Neural cell (in vitro differentiated cells): ENCODE results near the gene BLNK. TPM values are rescaled to one million over a fixed set of nuclear protein-coding genes. Genes with fewer than 3 reads are reported as not detected.

ENCODE experiments used
- H2AFZ ChIP-seq: fragments of 200-600, 300-800 bp; sonication (generic), shearing (Covaris generic); 2 replicates; pipeline ENCODE4 v1.6.0; 2014; ENCODE audit warnings: low read depth, mild to moderate bottlenecking, antibody characterized with exemption, low read length, moderate library complexity
- H3F3A ChIP-seq: fragments of 200-600 bp; shearing (Covaris generic); 2 replicates; pipeline ENCODE4 v1.6.1; 2016; ENCODE audit warnings: mild to moderate bottlenecking, moderate library complexity, mixed read lengths, antibody characterized with exemption, low read length; ENCODE audit not compliant: insufficient read depth, poor library complexity, severe bottlenecking
- H3K27ac ChIP-seq: fragments of 200-600, 300-800 bp; sonication (generic), shearing (Covaris generic); 2 replicates; pipeline ENCODE4 v1.5.1; 2014; ENCODE audit warnings: mild to moderate bottlenecking, low read length, moderate library complexity
- H3K27me3 ChIP-seq: fragments of 300-800, 200-600 bp; sonication (generic), shearing (Covaris generic); 2 replicates; pipeline ENCODE4 v1.6.0; 2014; ENCODE audit warnings: mild to moderate bottlenecking, low read depth, low read length, moderate library complexity; ENCODE audit not compliant: insufficient read depth
- H3K36me3 ChIP-seq: fragments of 300-800, 200-600 bp; sonication (generic), shearing (Covaris generic); 2 replicates; pipeline ENCODE4 v1.5.1; 2014; ENCODE audit warnings: mild to moderate bottlenecking, antibody characterized with exemption, low read length, moderate library complexity; ENCODE audit not compliant: insufficient read depth
- H3K4me2 ChIP-seq: fragments of 300-800, 200-600 bp; sonication (generic), shearing (Covaris generic); 2 replicates; pipeline ENCODE4 v1.6.0; 2014; ENCODE audit warnings: mild to moderate bottlenecking, low read length
- H3K4me3 ChIP-seq: fragments of 300-800, 200-600 bp; sonication (generic), shearing (Covaris generic); 2 replicates; pipeline ENCODE4 v1.5.1; 2014; ENCODE audit warnings: mild to moderate bottlenecking, low read length, moderate library complexity
- H3K79me2 ChIP-seq: fragments of 200-600 bp; shearing (Covaris generic); replicated peaks from 2 replicates; pipeline ENCODE4 v1.6.0; 2014; ENCODE audit warnings: mild to moderate bottlenecking, low read length, moderate library complexity; ENCODE audit not compliant: insufficient read depth
- H3K9ac ChIP-seq: fragments of 300-800, 200-600 bp; sonication (generic), shearing (Covaris generic); 2 replicates; pipeline ENCODE4 v1.6.1; 2016; ENCODE audit warnings: mild to moderate bottlenecking, low read length, mixed read lengths
- H3K9me2 ChIP-seq: fragments of 200-600 bp; shearing (Covaris generic); 2 replicates; pipeline ENCODE4 v1.6.1; 2016; ENCODE audit warnings: mild to moderate bottlenecking, low read length, mixed read lengths; ENCODE audit not compliant: insufficient read depth
- H3K9me3 ChIP-seq: fragments of 200-600, 300-800 bp; sonication (generic), shearing (Covaris generic); 2 replicates; pipeline ENCODE4 v1.6.1; 2016; ENCODE audit warnings: mild to moderate bottlenecking, mixed run types, low read length, moderate library complexity, mixed read lengths
- H4K20me1 ChIP-seq: fragments of 200-600 bp; shearing (Covaris generic); 2 replicates; pipeline ENCODE4 v1.6.1; 2016; ENCODE audit warnings: mild to moderate bottlenecking, mixed run types; ENCODE audit not compliant: insufficient read depth
- EP300 ChIP-seq: fragments of 450-650 bp; conservative IDR thresholded peaks from 2 replicates; pipeline ENCODE4 v1.6.1; 2014; ENCODE audit warnings: antibody characterized with exemption, mild to moderate bottlenecking, moderate library complexity; ENCODE audit not compliant: poor library complexity, severe bottlenecking
- EZH2 ChIP-seq: fragments of 200-600, 300-800 bp; shearing (Covaris generic), sonication (generic); IDR thresholded peaks from 2 replicates; pipeline ENCODE4 v1.6.1; 2014; ENCODE audit warnings: antibody characterized with exemption, low read length, borderline replicate concordance, mild to moderate bottlenecking; ENCODE audit not compliant: insufficient read depth, poor library complexity, severe bottlenecking
- MXI1 ChIP-seq: fragments of 450-650 bp; conservative IDR thresholded peaks from 2 replicates; pipeline ENCODE4 v1.6.1; 2014; ENCODE audit warnings: antibody characterized with exemption, mild to moderate bottlenecking; ENCODE audit not compliant: poor library complexity, severe bottlenecking
- POLR2AphosphoS5 ChIP-seq: IDR thresholded peaks from 2 replicates; pipeline ENCODE4 v1.6.1; 2012
- RAD21 ChIP-seq: fragments of 450-650 bp; conservative IDR thresholded peaks from 2 replicates; pipeline ENCODE4 v1.6.1; 2014; ENCODE audit warnings: antibody characterized with exemption, mild to moderate bottlenecking, moderate library complexity
- SMC3 ChIP-seq: fragments of 450-650 bp; conservative IDR thresholded peaks from 2 replicates; pipeline ENCODE4 v1.6.1; 2014; ENCODE audit warnings: antibody characterized with exemption, mild to moderate bottlenecking, moderate library complexity; ENCODE audit not compliant: poor library complexity
- TAF1 ChIP-seq: IDR thresholded peaks from 2 replicates; pipeline ENCODE4 v1.6.1; 2012; ENCODE audit warnings: low read depth
- polyA plus RNA-seq: library from polyadenylated mRNA; depleted of rRNA; stranded (reverse); fragments of >200 nt; gene quantifications from 2 replicates; pipeline ENCODE4 v1.2.3, GENCODE V29; 2014
- TF ChIP-seq, protein P1 (sequence below): fragments of 450-650 bp; IDR thresholded peaks from 2 replicates; pipeline ENCODE4 v1.5.1; 2014; ENCODE audit warnings: antibody characterized with exemption, mild to moderate bottlenecking, moderate library complexity; ENCODE audit not compliant: poor library complexity, severe bottlenecking
- TF ChIP-seq, protein P2 (sequence below): IDR thresholded peaks from 2 replicates; pipeline ENCODE4 v1.6.1; 2012; ENCODE audit warnings: borderline replicate concordance

BLNK gene
- polyA plus RNA-seq, 1 donor from 2014 or later, result not detected

DNA sequence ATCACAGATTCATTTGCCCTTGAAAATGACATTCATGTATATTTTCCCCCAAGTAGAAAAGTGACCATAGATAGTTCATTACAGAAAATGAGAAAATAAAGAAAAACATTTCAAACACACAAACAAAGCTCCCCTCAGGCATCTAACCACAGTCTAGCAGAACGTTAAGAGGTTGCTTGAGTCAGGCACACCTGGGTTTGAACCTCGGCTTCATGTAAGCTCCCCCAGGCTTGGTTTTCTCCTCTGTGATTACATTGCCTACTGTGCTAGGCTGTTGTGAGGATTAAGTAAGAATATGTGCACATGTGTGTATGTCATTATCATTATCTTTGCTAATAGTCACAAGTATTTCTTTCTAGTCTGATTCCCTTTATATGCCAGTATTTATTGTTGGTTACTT is 42.0 kb upstream of the BLNK start:
- Histone ChIP-seq H3K27me3 (no peaks in the 10 kb centered on the region), H4K20me1 (no peaks in the 10 kb centered on the region), H3F3A (no peaks in the 10 kb centered on the region), H3K27ac (no peak overlapping the region), H3K9ac (no peak overlapping the region), H3K36me3 (no peaks in the 10 kb centered on the region), H2AFZ (no peak overlapping the region), H3K4me3 (no peak overlapping the region), H3K9me3 (no peaks in the 10 kb centered on the region), H3K79me2 (no peaks in the 10 kb centered on the region), H3K9me2 (no peaks in the 10 kb centered on the region), H3K4me2 (no peak overlapping the region)
- TF ChIP-seq RAD21 (no peak), EP300 (no peak), POLR2AphosphoS5 (no peak), TAF1 (no peak), SMC3 (no peak), MXI1 (no peak), EZH2 (no peak)
- TF ChIP-seq, protein P1, sequence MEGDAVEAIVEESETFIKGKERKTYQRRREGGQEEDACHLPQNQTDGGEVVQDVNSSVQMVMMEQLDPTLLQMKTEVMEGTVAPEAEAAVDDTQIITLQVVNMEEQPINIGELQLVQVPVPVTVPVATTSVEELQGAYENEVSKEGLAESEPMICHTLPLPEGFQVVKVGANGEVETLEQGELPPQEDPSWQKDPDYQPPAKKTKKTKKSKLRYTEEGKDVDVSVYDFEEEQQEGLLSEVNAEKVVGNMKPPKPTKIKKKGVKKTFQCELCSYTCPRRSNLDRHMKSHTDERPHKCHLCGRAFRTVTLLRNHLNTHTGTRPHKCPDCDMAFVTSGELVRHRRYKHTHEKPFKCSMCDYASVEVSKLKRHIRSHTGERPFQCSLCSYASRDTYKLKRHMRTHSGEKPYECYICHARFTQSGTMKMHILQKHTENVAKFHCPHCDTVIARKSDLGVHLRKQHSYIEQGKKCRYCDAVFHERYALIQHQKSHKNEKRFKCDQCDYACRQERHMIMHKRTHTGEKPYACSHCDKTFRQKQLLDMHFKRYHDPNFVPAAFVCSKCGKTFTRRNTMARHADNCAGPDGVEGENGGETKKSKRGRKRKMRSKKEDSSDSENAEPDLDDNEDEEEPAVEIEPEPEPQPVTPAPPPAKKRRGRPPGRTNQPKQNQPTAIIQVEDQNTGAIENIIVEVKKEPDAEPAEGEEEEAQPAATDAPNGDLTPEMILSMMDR, result no peak
- TF ChIP-seq, protein P2, sequence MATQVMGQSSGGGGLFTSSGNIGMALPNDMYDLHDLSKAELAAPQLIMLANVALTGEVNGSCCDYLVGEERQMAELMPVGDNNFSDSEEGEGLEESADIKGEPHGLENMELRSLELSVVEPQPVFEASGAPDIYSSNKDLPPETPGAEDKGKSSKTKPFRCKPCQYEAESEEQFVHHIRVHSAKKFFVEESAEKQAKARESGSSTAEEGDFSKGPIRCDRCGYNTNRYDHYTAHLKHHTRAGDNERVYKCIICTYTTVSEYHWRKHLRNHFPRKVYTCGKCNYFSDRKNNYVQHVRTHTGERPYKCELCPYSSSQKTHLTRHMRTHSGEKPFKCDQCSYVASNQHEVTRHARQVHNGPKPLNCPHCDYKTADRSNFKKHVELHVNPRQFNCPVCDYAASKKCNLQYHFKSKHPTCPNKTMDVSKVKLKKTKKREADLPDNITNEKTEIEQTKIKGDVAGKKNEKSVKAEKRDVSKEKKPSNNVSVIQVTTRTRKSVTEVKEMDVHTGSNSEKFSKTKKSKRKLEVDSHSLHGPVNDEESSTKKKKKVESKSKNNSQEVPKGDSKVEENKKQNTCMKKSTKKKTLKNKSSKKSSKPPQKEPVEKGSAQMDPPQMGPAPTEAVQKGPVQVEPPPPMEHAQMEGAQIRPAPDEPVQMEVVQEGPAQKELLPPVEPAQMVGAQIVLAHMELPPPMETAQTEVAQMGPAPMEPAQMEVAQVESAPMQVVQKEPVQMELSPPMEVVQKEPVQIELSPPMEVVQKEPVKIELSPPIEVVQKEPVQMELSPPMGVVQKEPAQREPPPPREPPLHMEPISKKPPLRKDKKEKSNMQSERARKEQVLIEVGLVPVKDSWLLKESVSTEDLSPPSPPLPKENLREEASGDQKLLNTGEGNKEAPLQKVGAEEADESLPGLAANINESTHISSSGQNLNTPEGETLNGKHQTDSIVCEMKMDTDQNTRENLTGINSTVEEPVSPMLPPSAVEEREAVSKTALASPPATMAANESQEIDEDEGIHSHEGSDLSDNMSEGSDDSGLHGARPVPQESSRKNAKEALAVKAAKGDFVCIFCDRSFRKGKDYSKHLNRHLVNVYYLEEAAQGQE, result no peak

DNA sequence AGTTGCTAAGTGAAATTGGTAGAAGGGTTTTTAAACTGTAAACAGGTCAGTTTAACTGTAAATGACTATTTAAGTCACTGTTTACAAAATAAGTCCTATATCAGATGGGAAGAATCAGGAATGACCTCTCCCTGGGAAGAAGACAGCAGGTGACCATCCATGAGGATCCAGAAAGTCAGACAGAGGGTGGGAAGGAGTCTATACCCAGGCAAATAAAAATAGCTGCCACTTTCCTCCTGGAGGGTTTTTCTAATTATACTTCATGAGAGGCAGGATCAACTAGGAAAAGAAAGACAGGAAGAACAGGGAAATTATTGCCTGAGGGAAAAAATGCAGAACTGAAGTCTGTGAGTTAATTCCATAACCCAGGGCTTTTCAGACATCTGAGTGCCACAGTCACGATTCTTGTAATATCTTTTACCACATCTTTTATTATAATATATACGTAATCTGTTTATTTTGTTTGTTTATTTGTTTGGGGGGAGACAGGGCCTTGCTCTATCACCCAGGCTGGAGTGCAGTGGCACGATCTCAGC is 39.9 kb upstream of the BLNK start:
- Histone ChIP-seq H3K4me3 (no peak overlapping the region), H3K9me3 (no peaks in the 10 kb centered on the region), H3F3A (no peaks in the 10 kb centered on the region), H3K27ac (no peak overlapping the region), H4K20me1 (no peaks in the 10 kb centered on the region), H3K36me3 (no peaks in the 10 kb centered on the region), H3K27me3 (no peaks in the 10 kb centered on the region), H3K9me2 (no peaks in the 10 kb centered on the region), H2AFZ (no peak overlapping the region), H3K79me2 (no peaks in the 10 kb centered on the region), H3K9ac (no peak overlapping the region), H3K4me2 (no peak overlapping the region)
- TF ChIP-seq MXI1 (no peak), RAD21 (no peak), SMC3 (no peak), TAF1 (no peak), POLR2AphosphoS5 (no peak), EP300 (no peak), EZH2 (no peak)
- TF ChIP-seq, protein P2, result no peak
- TF ChIP-seq, protein P1, result no peak
